Measurements from ENCODE around the gene FAM107A.

FAM107A gene

GRCh38 chr3:58567251-58567515, 10.0 kb downstream of the FAM107A start:
- no peaks in the 10 kb centered on the region for H3K36me3 ChIP-seq (ENCODE audit: control insufficient read depth in 2 of 2, insufficient read depth in 2 of 2, low read length in 2 of 2)
- H3K27me3 ChIP-seq (ENCODE audit: control insufficient read depth in 1 of 2, insufficient read depth in 2 of 2, low read length in 2 of 2), result no peaks in the 10 kb centered on the region

GRCh38 chr3:58566398-58567250, 10.6 kb downstream of the FAM107A start:
- Histone ChIP-seq H3K27ac (ENCODE audit: low read length) (no peak overlapping the region), H3K36me3 (ENCODE audit: control insufficient read depth in 2 of 2, insufficient read depth in 2 of 2, low read length in 2 of 2) (no peaks in the 10 kb centered on the region)

More at GRCh38 chr3:58567251-58567515, 10.0 kb downstream of the FAM107A start:
- peaks cover 0 to 4% of the 10 kb centered on the region in 2 donors for H3K9me3 ChIP-seq (ENCODE audit: control insufficient read depth in 2 of 2, low read length in 2 of 2)
- H3K4me3 ChIP-seq (ENCODE audit: low read length in 2 of 2), result no peak overlapping the region
- H3K27ac ChIP-seq (ENCODE audit: low read length), result no peak overlapping the region
- H3K4me1 ChIP-seq (ENCODE audit: control insufficient read depth, insufficient read depth, low read length), result peaks cover 3% of the 10 kb centered on the region
- H3K9ac ChIP-seq (ENCODE audit: low read length in 2 of 2), result no peak overlapping the region

GRCh38 chr3:58565621-58566397, 11.4 kb downstream of the FAM107A start:
- Histone ChIP-seq H3K4me1 (ENCODE audit: control insufficient read depth, insufficient read depth, low read length) (peaks cover 3% of the 10 kb centered on the region), H3K9ac (ENCODE audit: low read length in 2 of 2) (no peak overlapping the region), H3K36me3 (ENCODE audit: control insufficient read depth in 2 of 2, insufficient read depth in 2 of 2, low read length in 2 of 2) (no peaks in the 10 kb centered on the region), H3K27me3 (ENCODE audit: control insufficient read depth in 1 of 2, insufficient read depth in 2 of 2, low read length in 2 of 2) (no peaks in the 10 kb centered on the region), H3K27ac (ENCODE audit: low read length) (no peak overlapping the region), H3K9me3 (ENCODE audit: control insufficient read depth in 2 of 2, low read length in 2 of 2) (no peaks in the 10 kb centered on the region), H3K4me3 (ENCODE audit: low read length in 2 of 2) (no peak overlapping the region)

More at GRCh38 chr3:58566398-58567250, 10.6 kb downstream of the FAM107A start:
- H3K9ac ChIP-seq (ENCODE audit: low read length in 2 of 2), result no peak overlapping the region
- peaks cover 0 to under 1% of the 10 kb centered on the region in 2 donors for H3K9me3 ChIP-seq (ENCODE audit: control insufficient read depth in 2 of 2, low read length in 2 of 2)
- H3K27me3 ChIP-seq (ENCODE audit: control insufficient read depth in 1 of 2, insufficient read depth in 2 of 2, low read length in 2 of 2), result no peaks in the 10 kb centered on the region
- H3K4me1 ChIP-seq (ENCODE audit: control insufficient read depth, insufficient read depth, low read length), result peaks cover 3% of the 10 kb centered on the region
- H3K4me3 ChIP-seq (ENCODE audit: low read length in 2 of 2), result no peak overlapping the region

- Histone ChIP-seq H3K9me3 (ENCODE audit: control insufficient read depth in 2 of 2, low read length in 2 of 2) (no peaks in the 10 kb centered on the region), H3K4me1 (ENCODE audit: control insufficient read depth, insufficient read depth, low read length) (peaks cover 3% of the 10 kb centered on the region), H3K27ac (ENCODE audit: low read length) (no peak overlapping the region)
Observed at GRCh38 chr3:58564456-58565160, 12.6 kb downstream of the FAM107A start.

GRCh38 chr3:58564054-58564453, 13.1 kb downstream of the FAM107A start:
- peaks cover 3% of the 10 kb centered on the region for H3K4me1 ChIP-seq (ENCODE audit: control insufficient read depth, insufficient read depth, low read length)
- H3K27me3 ChIP-seq (ENCODE audit: control insufficient read depth in 1 of 2, insufficient read depth in 2 of 2, low read length in 2 of 2), result no peaks in the 10 kb centered on the region
- no peaks in the 10 kb centered on the region for H3K36me3 ChIP-seq (ENCODE audit: control insufficient read depth in 2 of 2, insufficient read depth in 2 of 2, low read length in 2 of 2)
- H3K27ac ChIP-seq (ENCODE audit: low read length), result no peak overlapping the region
- H3K4me3 ChIP-seq (ENCODE audit: low read length in 2 of 2), result no peak overlapping the region
- no peak overlapping the region for H3K9ac ChIP-seq (ENCODE audit: low read length in 2 of 2)
- H3K9me3 ChIP-seq (ENCODE audit: control insufficient read depth in 2 of 2, low read length in 2 of 2), result no peaks in the 10 kb centered on the region

More at GRCh38 chr3:58564456-58565160, 12.6 kb downstream of the FAM107A start:
- no peak overlapping the region for H3K9ac ChIP-seq (ENCODE audit: low read length in 2 of 2)
- H3K36me3 ChIP-seq (ENCODE audit: control insufficient read depth in 2 of 2, insufficient read depth in 2 of 2, low read length in 2 of 2), result no peaks in the 10 kb centered on the region
- H3K27me3 ChIP-seq (ENCODE audit: control insufficient read depth in 1 of 2, insufficient read depth in 2 of 2, low read length in 2 of 2), result no peaks in the 10 kb centered on the region
- no peak overlapping the region for H3K4me3 ChIP-seq (ENCODE audit: low read length in 2 of 2)

- Histone ChIP-seq H3K36me3 (ENCODE audit: control insufficient read depth in 2 of 2, insufficient read depth in 2 of 2, low read length in 2 of 2) (no peaks in the 10 kb centered on the region), H3K9ac (ENCODE audit: low read length in 2 of 2) (no peak overlapping the region), H3K9me3 (ENCODE audit: control insufficient read depth in 2 of 2, low read length in 2 of 2) (no peaks in the 10 kb centered on the region), H3K27me3 (ENCODE audit: control insufficient read depth in 1 of 2, insufficient read depth in 2 of 2, low read length in 2 of 2) (no peaks in the 10 kb centered on the region), H3K4me1 (ENCODE audit: control insufficient read depth, insufficient read depth, low read length) (no peaks in the 10 kb centered on the region), H3K4me3 (ENCODE audit: low read length in 2 of 2) (no peak overlapping the region), H3K27ac (ENCODE audit: low read length) (no peak overlapping the region)
Observed at GRCh38 chr3:58563386-58564035, 13.7 kb downstream of the FAM107A start.

GRCh38 chr3:58562498-58562897, 14.7 kb downstream of the FAM107A start:
- H3K27ac ChIP-seq (ENCODE audit: low read length), result no peak overlapping the region
- H3K4me1 ChIP-seq (ENCODE audit: control insufficient read depth, insufficient read depth, low read length), result no peaks in the 10 kb centered on the region
- H3K9me3 ChIP-seq (ENCODE audit: control insufficient read depth in 2 of 2, low read length in 2 of 2), result no peaks in the 10 kb centered on the region
- H3K27me3 ChIP-seq (ENCODE audit: control insufficient read depth in 1 of 2, insufficient read depth in 2 of 2, low read length in 2 of 2), result no peaks in the 10 kb centered on the region
- no peaks in the 10 kb centered on the region for H3K36me3 ChIP-seq (ENCODE audit: control insufficient read depth in 2 of 2, insufficient read depth in 2 of 2, low read length in 2 of 2)
- H3K4me3 ChIP-seq (ENCODE audit: low read length in 2 of 2), result no peak overlapping the region
- no peak overlapping the region for H3K9ac ChIP-seq (ENCODE audit: low read length in 2 of 2)

GRCh38 chr3:58560771-58561311, 16.4 kb downstream of the FAM107A start:
- H3K9ac ChIP-seq (ENCODE audit: low read length in 2 of 2), result no peak overlapping the region
- H3K4me3 ChIP-seq (ENCODE audit: low read length in 2 of 2), result no peak overlapping the region
- H3K27ac ChIP-seq (ENCODE audit: low read length), result no peak overlapping the region
- no peaks in the 10 kb centered on the region for H3K27me3 ChIP-seq (ENCODE audit: control insufficient read depth in 1 of 2, insufficient read depth in 2 of 2, low read length in 2 of 2)
- H3K4me1 ChIP-seq (ENCODE audit: control insufficient read depth, insufficient read depth, low read length), result no peaks in the 10 kb centered on the region
- H3K9me3 ChIP-seq (ENCODE audit: control insufficient read depth in 2 of 2, low read length in 2 of 2), result no peaks in the 10 kb centered on the region
- no peaks in the 10 kb centered on the region for H3K36me3 ChIP-seq (ENCODE audit: control insufficient read depth in 2 of 2, insufficient read depth in 2 of 2, low read length in 2 of 2)

GRCh38 chr3:58559586-58559985, 17.6 kb downstream of the FAM107A start:
- H3K27me3 ChIP-seq (ENCODE audit: control insufficient read depth in 1 of 2, insufficient read depth in 2 of 2, low read length in 2 of 2), result peaks cover 0 to 2% of the 10 kb centered on the region in 2 donors
- H3K9me3 ChIP-seq (ENCODE audit: control insufficient read depth in 2 of 2, low read length in 2 of 2), result no peaks in the 10 kb centered on the region
- H3K27ac ChIP-seq (ENCODE audit: low read length), result no peak overlapping the region
- no peak overlapping the region for H3K4me3 ChIP-seq (ENCODE audit: low read length in 2 of 2)
- H3K4me1 ChIP-seq (ENCODE audit: control insufficient read depth, insufficient read depth, low read length), result no peaks in the 10 kb centered on the region
- H3K9ac ChIP-seq (ENCODE audit: low read length in 2 of 2), result no peak overlapping the region
- H3K36me3 ChIP-seq (ENCODE audit: control insufficient read depth in 2 of 2, insufficient read depth in 2 of 2, low read length in 2 of 2), result no peaks in the 10 kb centered on the region

- no peak overlapping the region for H3K9ac ChIP-seq (ENCODE audit: low read length in 2 of 2)
- H3K27me3 ChIP-seq (ENCODE audit: control insufficient read depth in 1 of 2, insufficient read depth in 2 of 2, low read length in 2 of 2), result peaks cover 0 to 2% of the 10 kb centered on the region in 2 donors
- H3K9me3 ChIP-seq (ENCODE audit: control insufficient read depth in 2 of 2, low read length in 2 of 2), result peaks cover 0 to 1% of the 10 kb centered on the region in 2 donors
- no peak overlapping the region for H3K4me3 ChIP-seq (ENCODE audit: low read length in 2 of 2)
- no peak overlapping the region for H3K27ac ChIP-seq (ENCODE audit: low read length)
- H3K36me3 ChIP-seq (ENCODE audit: control insufficient read depth in 2 of 2, insufficient read depth in 2 of 2, low read length in 2 of 2), result no peaks in the 10 kb centered on the region
- no peaks in the 10 kb centered on the region for H3K4me1 ChIP-seq (ENCODE audit: control insufficient read depth, insufficient read depth, low read length)
Observed at GRCh38 chr3:58557491-58557890, 19.7 kb downstream of the FAM107A start.

Data from stomach smooth muscle (tissue), 2 donors.